K562 (cell line): ENCODE data around the gene VEGFB. TPM values are rescaled to one million over a fixed set of nuclear protein-coding genes. Genes with fewer than 3 reads are reported as not detected.

Experiments
- FOXM1 ChIP-seq, 2 experiments: fragments of 450-650 bp in 1 of 2; sonication (generic) in 1 of 2; formaldehyde crosslinking in 1 of 2; IDR thresholded peaks; 2 replicates each; pipeline versions ENCODE4 v1.6.1 to v1.9.0; 2017 to 2022; ENCODE audit warnings: low read depth in 2 of 2, mild to moderate bottlenecking in 2 of 2, missing genetic modification reagents in 1 of 2, moderate library complexity in 1 of 2
- JUND ChIP-seq, 2 experiments: IDR thresholded peaks; 2 replicates in 1 of 2; 3 replicates in 1 of 2; pipeline ENCODE4 v1.6.1; 2011; ENCODE audit warnings: borderline replicate concordance in 2 of 2, low read depth in 2 of 2, low read length in 2 of 2, improper control_type of control experiment in 1 of 2, missing biosample characterization in 1 of 2, missing genetic modification characterization in 1 of 2, missing genetic modification reagents in 1 of 2
- KLF1 ChIP-seq: fragments of 450-650 bp; IDR thresholded peaks from 2 replicates; pipeline ENCODE4 v1.6.1; 2016; ENCODE audit warnings: missing genetic modification characterization, missing compliant biosample characterization
- MEF2A ChIP-seq: IDR thresholded peaks from 2 replicates; pipeline ENCODE4 v1.6.1; 2011; ENCODE audit warnings: low read depth, mild to moderate bottlenecking, low read length, moderate library complexity; ENCODE audit not compliant: control insufficient read depth
- NFE2L1 ChIP-seq: fragments of 450-650 bp; IDR thresholded peaks from 2 replicates; pipeline ENCODE4 v1.6.1; 2016; ENCODE audit warnings: missing genetic modification characterization, low read depth, mild to moderate bottlenecking, missing compliant biosample characterization, moderate library complexity, borderline replicate concordance
- POLR2A ChIP-seq: fragments of 450-650 bp; conservative IDR thresholded peaks from 2 replicates; pipeline ENCODE4 v1.6.1; 2016
- RBM17 ChIP-seq: fragments of 200-400 bp; formaldehyde crosslinking; IDR thresholded peaks from 2 replicates; pipeline ENCODE4 v1.6.1; 2017; ENCODE audit warnings: low read depth, mild to moderate bottlenecking, low read length, borderline replicate concordance
- SMARCA4 ChIP-seq: fragments of 450-650 bp; IDR thresholded peaks from 2 replicates; pipeline ENCODE4 v1.6.1; 2016
- SUPT5H ChIP-seq: fragments of 450-650 bp; IDR thresholded peaks from 2 replicates; pipeline ENCODE4 v1.6.1; 2016
- TGIF2 ChIP-seq: sonication (generic); formaldehyde crosslinking; IDR thresholded peaks from 2 replicates; pipeline ENCODE4 v1.8.1; 2022; ENCODE audit warnings: mild to moderate bottlenecking, missing genetic modification reagents, moderate library complexity
- ZFP36 ChIP-seq: fragments of 150-350 bp; IDR thresholded peaks from 2 replicates; pipeline ENCODE4 v1.6.1; 2018; ENCODE audit warnings: low read length, low read depth; ENCODE audit not compliant: partially characterized antibody
- ZNF584 ChIP-seq: fragments of 200-800 bp; sonication (Bioruptor generic); IDR thresholded peaks from 2 replicates; pipeline ENCODE4 v1.6.1; 2016; ENCODE audit warnings: low read depth, mild to moderate bottlenecking, missing genetic modification characterization, missing compliant biosample characterization
- polyA plus RNA-seq, 8 experiments: library from polyadenylated mRNA; depleted of rRNA in 4 of 8; stranded (reverse) in 5 of 8; unstranded in 3 of 8; fragments of >200 nt; fragmentation: Nextera tagmentation in 2 of 8; fragmentation: Illumina TruSeq in 1 of 8; extraction: Ambion mirVana in 2 of 8; extraction: Trizol in 1 of 8; gene quantifications; 2 replicates each; pipeline versions ENCODE4 v1.2.1 to v1.2.3, GENCODE V29; 2011 to 2014; ENCODE audit warnings: inconsistent platforms in 1 of 8, missing spikeins in 1 of 8
- total RNA-seq, 7 experiments: library from RNA; depleted of rRNA in 6 of 7; stranded (reverse); fragments of >200 nt in 6 of 7; fragmentation: Illumina TruSeq in 2 of 7; extraction: Trizol in 2 of 7; gene quantifications; 2 replicates each; pipeline versions ENCODE4 v1.2.1 to v1.2.3, GENCODE V29; 2011 to 2021; ENCODE audit warnings: low replicate concordance in 1 of 7
- TF ChIP-seq, protein P1 (sequence below): sonication (generic); formaldehyde crosslinking; IDR thresholded peaks from 2 replicates; pipeline ENCODE4 v1.8.0; 2023; ENCODE audit warnings: missing genetic modification reagents, mild to moderate bottlenecking, borderline replicate concordance
- TF ChIP-seq, protein P2 (sequence below), 2 experiments: fragments of 450-650 bp in 1 of 2; IDR thresholded peaks; 2 replicates each; pipeline ENCODE4 v1.6.1; 2011 to 2017; ENCODE audit warnings: low read depth in 2 of 2, antibody characterized with exemption in 1 of 2, borderline replicate concordance in 1 of 2, low read length in 1 of 2, mild to moderate bottlenecking in 1 of 2, mixed read lengths in 1 of 2; ENCODE audit not compliant: control insufficient read depth in 1 of 2
- TF ChIP-seq, protein P3 (sequence below), 2 experiments: IDR thresholded peaks; 2 replicates each; pipeline ENCODE4 v1.6.1; 2012; ENCODE audit warnings: improper control_type of control experiment in 2 of 2, low read depth in 2 of 2, low read length in 2 of 2, borderline replicate concordance in 1 of 2

VEGFB gene
- total and polyA plus RNA-seq, 9 of the 15 experiments (the other 6 are each of a cell fraction or from before 2014, with no cell fraction given) = 11.0 to 83.4 (median 25.7) TPM

DNA sequence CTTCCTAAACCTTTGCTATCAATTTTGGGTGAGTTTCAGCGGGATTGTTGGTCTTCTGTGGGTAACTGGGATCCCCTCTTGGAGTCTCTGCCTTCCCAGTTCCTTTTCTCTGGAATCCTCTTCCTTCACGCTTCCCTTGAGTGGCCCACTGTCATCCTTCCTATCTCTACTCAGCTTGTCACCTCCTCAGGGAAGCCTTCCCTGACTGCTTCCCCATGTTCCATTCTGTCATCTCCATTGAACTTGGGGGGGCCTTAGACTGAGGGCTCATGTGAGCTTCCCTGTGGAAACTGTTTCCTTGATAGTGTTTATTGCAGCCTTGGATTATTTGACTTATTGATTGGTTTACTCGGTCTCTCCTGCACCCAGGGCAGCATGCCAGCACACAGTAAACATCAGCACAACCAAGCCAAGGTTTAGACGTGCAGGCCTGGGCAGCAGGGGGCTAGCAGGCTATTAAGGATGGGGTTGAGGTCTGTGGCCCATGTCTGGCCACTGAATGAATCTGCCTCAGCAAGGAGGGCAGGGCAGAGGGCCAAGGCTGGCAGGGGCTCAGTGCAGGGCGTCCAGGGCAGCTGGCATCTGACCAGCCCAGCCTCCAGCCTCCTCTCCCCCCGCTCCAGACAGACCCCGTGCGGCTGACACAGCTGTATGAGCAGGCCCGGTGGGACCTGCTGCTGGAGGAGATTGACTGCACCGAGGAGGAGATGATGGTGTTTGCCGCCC lies 15.6 kb upstream of the VEGFB start (continued):
- TF ChIP-seq, protein P1, sequence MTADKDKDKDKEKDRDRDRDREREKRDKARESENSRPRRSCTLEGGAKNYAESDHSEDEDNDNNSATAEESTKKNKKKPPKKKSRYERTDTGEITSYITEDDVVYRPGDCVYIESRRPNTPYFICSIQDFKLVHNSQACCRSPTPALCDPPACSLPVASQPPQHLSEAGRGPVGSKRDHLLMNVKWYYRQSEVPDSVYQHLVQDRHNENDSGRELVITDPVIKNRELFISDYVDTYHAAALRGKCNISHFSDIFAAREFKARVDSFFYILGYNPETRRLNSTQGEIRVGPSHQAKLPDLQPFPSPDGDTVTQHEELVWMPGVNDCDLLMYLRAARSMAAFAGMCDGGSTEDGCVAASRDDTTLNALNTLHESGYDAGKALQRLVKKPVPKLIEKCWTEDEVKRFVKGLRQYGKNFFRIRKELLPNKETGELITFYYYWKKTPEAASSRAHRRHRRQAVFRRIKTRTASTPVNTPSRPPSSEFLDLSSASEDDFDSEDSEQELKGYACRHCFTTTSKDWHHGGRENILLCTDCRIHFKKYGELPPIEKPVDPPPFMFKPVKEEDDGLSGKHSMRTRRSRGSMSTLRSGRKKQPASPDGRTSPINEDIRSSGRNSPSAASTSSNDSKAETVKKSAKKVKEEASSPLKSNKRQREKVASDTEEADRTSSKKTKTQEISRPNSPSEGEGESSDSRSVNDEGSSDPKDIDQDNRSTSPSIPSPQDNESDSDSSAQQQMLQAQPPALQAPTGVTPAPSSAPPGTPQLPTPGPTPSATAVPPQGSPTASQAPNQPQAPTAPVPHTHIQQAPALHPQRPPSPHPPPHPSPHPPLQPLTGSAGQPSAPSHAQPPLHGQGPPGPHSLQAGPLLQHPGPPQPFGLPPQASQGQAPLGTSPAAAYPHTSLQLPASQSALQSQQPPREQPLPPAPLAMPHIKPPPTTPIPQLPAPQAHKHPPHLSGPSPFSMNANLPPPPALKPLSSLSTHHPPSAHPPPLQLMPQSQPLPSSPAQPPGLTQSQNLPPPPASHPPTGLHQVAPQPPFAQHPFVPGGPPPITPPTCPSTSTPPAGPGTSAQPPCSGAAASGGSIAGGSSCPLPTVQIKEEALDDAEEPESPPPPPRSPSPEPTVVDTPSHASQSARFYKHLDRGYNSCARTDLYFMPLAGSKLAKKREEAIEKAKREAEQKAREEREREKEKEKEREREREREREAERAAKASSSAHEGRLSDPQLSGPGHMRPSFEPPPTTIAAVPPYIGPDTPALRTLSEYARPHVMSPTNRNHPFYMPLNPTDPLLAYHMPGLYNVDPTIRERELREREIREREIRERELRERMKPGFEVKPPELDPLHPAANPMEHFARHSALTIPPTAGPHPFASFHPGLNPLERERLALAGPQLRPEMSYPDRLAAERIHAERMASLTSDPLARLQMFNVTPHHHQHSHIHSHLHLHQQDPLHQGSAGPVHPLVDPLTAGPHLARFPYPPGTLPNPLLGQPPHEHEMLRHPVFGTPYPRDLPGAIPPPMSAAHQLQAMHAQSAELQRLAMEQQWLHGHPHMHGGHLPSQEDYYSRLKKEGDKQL (CRISPR knock-in tag) = no peak
- TF ChIP-seq FOXM1 (IDR thresholded peaks at IDR 0.05; ENCODE audit: low read depth) = no peak
- no peak for TF ChIP-seq FOXM1 (CRISPR knock-in tag; IDR thresholded peaks at IDR 0.05; ENCODE audit: low read depth)
- TF ChIP-seq ZNF584 (CRISPR knock-in tag) = no peak
- TF ChIP-seq, protein P2, sequence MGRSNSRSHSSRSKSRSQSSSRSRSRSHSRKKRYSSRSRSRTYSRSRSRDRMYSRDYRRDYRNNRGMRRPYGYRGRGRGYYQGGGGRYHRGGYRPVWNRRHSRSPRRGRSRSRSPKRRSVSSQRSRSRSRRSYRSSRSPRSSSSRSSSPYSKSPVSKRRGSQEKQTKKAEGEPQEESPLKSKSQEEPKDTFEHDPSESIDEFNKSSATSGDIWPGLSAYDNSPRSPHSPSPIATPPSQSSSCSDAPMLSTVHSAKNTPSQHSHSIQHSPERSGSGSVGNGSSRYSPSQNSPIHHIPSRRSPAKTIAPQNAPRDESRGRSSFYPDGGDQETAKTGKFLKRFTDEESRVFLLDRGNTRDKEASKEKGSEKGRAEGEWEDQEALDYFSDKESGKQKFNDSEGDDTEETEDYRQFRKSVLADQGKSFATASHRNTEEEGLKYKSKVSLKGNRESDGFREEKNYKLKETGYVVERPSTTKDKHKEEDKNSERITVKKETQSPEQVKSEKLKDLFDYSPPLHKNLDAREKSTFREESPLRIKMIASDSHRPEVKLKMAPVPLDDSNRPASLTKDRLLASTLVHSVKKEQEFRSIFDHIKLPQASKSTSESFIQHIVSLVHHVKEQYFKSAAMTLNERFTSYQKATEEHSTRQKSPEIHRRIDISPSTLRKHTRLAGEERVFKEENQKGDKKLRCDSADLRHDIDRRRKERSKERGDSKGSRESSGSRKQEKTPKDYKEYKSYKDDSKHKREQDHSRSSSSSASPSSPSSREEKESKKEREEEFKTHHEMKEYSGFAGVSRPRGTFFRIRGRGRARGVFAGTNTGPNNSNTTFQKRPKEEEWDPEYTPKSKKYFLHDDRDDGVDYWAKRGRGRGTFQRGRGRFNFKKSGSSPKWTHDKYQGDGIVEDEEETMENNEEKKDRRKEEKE (IDR thresholded peaks at IDR 0.05; ENCODE audit: borderline replicate concordance in 1 of 2, control insufficient read depth in 1 of 2, low read depth in 2 of 2, low read length in 1 of 2) = no peak
- peak; percentile 97 for TF ChIP-seq ZFP36
- TF ChIP-seq JUND (IDR thresholded peaks at IDR 0.05; ENCODE audit: borderline replicate concordance, low read depth, low read length) = no peak
- no peak for TF ChIP-seq JUND (tag; IDR thresholded peaks at IDR 0.05; ENCODE audit: borderline replicate concordance, low read depth, low read length)
- no peak for TF ChIP-seq KLF1 (tag)
- no peak for TF ChIP-seq NFE2L1 (tag)
- no peak for TF ChIP-seq SMARCA4
- TF ChIP-seq MEF2A = no peak
- no peak for TF ChIP-seq TGIF2 (CRISPR knock-in tag)
- TF ChIP-seq POLR2A = 0 out of 2 replicates have a peak, but pooled peaks have one; percentile 37
- TF ChIP-seq SUPT5H = peak; percentile 18; the same call in 1 of the 2 replicates
- no peak for TF ChIP-seq RBM17
- TF ChIP-seq, protein P3, sequence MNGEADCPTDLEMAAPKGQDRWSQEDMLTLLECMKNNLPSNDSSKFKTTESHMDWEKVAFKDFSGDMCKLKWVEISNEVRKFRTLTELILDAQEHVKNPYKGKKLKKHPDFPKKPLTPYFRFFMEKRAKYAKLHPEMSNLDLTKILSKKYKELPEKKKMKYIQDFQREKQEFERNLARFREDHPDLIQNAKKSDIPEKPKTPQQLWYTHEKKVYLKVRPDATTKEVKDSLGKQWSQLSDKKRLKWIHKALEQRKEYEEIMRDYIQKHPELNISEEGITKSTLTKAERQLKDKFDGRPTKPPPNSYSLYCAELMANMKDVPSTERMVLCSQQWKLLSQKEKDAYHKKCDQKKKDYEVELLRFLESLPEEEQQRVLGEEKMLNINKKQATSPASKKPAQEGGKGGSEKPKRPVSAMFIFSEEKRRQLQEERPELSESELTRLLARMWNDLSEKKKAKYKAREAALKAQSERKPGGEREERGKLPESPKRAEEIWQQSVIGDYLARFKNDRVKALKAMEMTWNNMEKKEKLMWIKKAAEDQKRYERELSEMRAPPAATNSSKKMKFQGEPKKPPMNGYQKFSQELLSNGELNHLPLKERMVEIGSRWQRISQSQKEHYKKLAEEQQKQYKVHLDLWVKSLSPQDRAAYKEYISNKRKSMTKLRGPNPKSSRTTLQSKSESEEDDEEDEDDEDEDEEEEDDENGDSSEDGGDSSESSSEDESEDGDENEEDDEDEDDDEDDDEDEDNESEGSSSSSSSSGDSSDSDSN (IDR thresholded peaks at IDR 0.05; ENCODE audit: borderline replicate concordance in 1 of 2, low read depth in 2 of 2, low read length in 2 of 2) = no peak
